Neural progenitor cell (in vitro differentiated cells): Measurements from ENCODE around the gene UBE2U. TPM values are rescaled to one million over a fixed set of nuclear protein-coding genes. Genes with fewer than 3 reads are reported as not detected.

Experiments used
- DNase-seq: peaks from one replicate; pipeline ENCODE4 v3.0.0-alpha.2; 2016; ENCODE audit warnings: low spot score
- H2AFZ ChIP-seq: fragments of 200-600 bp; sonication (generic); replicated peaks from 2 replicates; pipeline ENCODE4 v1.6.1; 2016; ENCODE audit warnings: antibody characterized with exemption
- H3F3A ChIP-seq: fragments of 200-600 bp; sonication (generic); 2 replicates; pipeline ENCODE4 v1.6.1; 2016; ENCODE audit warnings: antibody characterized with exemption, low read depth
- H3K27ac ChIP-seq: fragments of 200-600 bp; sonication (generic); 2 replicates; pipeline ENCODE4 v1.5.1; 2016; ENCODE audit warnings: mild to moderate bottlenecking
- H3K27me3 ChIP-seq: fragments of 200-600 bp; sonication (generic); 2 replicates; pipeline ENCODE4 v1.6.1; 2016; ENCODE audit warnings: mild to moderate bottlenecking, moderate library complexity
- H3K36me3 ChIP-seq: fragments of 200-600 bp; sonication (generic); 2 replicates; pipeline ENCODE4 v1.5.1; 2016
- H3K4me1 ChIP-seq: fragments of 200-600 bp; sonication (generic); 2 replicates; pipeline ENCODE4 v1.6.1; 2016; ENCODE audit warnings: mixed run types
- H3K4me2 ChIP-seq: fragments of 200-600 bp; sonication (generic); 2 replicates; pipeline ENCODE4 v1.6.1; 2016
- H3K4me3 ChIP-seq: fragments of 200-600 bp; sonication (generic); 2 replicates; pipeline ENCODE4 v1.5.1; 2016
- H3K79me2 ChIP-seq: fragments of 200-600 bp; sonication (generic); 2 replicates; pipeline ENCODE4 v1.6.1; 2016; ENCODE audit warnings: low read depth
- H3K9ac ChIP-seq: fragments of 200-600 bp; sonication (generic); 2 replicates; pipeline ENCODE4 v1.6.1; 2016
- H3K9me3 ChIP-seq: fragments of 200-600 bp; sonication (generic); 2 replicates; pipeline ENCODE4 v1.5.1; 2016; ENCODE audit warnings: low read depth
- H4K20me1 ChIP-seq: fragments of 200-600 bp; sonication (generic); 2 replicates; pipeline ENCODE4 v1.6.1; 2016; ENCODE audit warnings: low read depth
- H3K27ac Mint-ChIP-seq: 3 replicates; pipeline ENCODE4 v1.8.0; 2021; ENCODE audit warnings: mixed read lengths
- H3K27me3 Mint-ChIP-seq: 2 replicates; pipeline ENCODE4 v1.8.0; 2022; ENCODE audit warnings: low read depth, mild to moderate bottlenecking, inconsistent platforms, moderate library complexity, mixed read lengths; ENCODE audit not compliant: insufficient read depth
- H3K36me3 Mint-ChIP-seq: 3 replicates; pipeline ENCODE4 v1.8.0; 2021; ENCODE audit warnings: mixed read lengths
- H3K4me1 Mint-ChIP-seq: 3 replicates; pipeline ENCODE4 v1.8.0; 2021; ENCODE audit warnings: mixed read lengths
- H3K4me3 Mint-ChIP-seq: 3 replicates; pipeline ENCODE4 v1.8.0; 2021; ENCODE audit warnings: mild to moderate bottlenecking, moderate library complexity, mixed read lengths
- H3K9me3 Mint-ChIP-seq: 3 replicates; pipeline ENCODE4 v1.8.0; 2020; ENCODE audit warnings: mixed read lengths
- CTCF ChIP-seq: fragments of 200-600 bp; sonication (generic); IDR thresholded peaks from 2 replicates; pipeline ENCODE4 v1.5.1; 2017; ENCODE audit warnings: antibody characterized with exemption, mild to moderate bottlenecking
- EZH2 ChIP-seq: fragments of 200-600 bp; sonication (generic); IDR thresholded peaks from 2 replicates; pipeline ENCODE4 v1.6.1; 2017; ENCODE audit warnings: antibody characterized with exemption, mild to moderate bottlenecking, moderate library complexity
- EZH2phosphoT487 ChIP-seq: fragments of 200-600 bp; sonication (generic); IDR thresholded peaks from 2 replicates; pipeline ENCODE4 v1.6.1; 2017; ENCODE audit warnings: antibody characterized with exemption
- total RNA-seq: library from RNA; depleted of rRNA; stranded (reverse); fragments of >200 nt; gene quantifications from 2 replicates; pipeline ENCODE4 v1.2.3, GENCODE V29; 2015; ENCODE audit warnings: low replicate concordance

The UBE2U gene
- total RNA-seq, 1 donor from 2014 or later, result not detected

GRCh38 chr1:64309431-64309831, 106.0 kb downstream of the UBE2U start:
- Histone ChIP-seq H3F3A (no peaks in the 10 kb centered on the region), H3K9me3 (no peaks in the 10 kb centered on the region), H2AFZ (peak overlapping the region; percentile 63), H3K4me1 (no peaks in the 10 kb centered on the region), H3K9ac (no peak overlapping the region), H3K27ac (no peak overlapping the region), H3K79me2 (no peaks in the 10 kb centered on the region), H3K36me3 (no peaks in the 10 kb centered on the region), H3K4me2 (no peak overlapping the region), H3K27me3 (no peaks in the 10 kb centered on the region), H4K20me1 (no peaks in the 10 kb centered on the region), H3K4me3 (no peak overlapping the region)
- H3K36me3 Mint-ChIP-seq, result no peaks in the 10 kb centered on the region
- no peak overlapping the region for H3K27ac Mint-ChIP-seq
- peaks cover 5% of the 10 kb centered on the region for H3K4me1 Mint-ChIP-seq
- no peaks in the 10 kb centered on the region for H3K27me3 Mint-ChIP-seq
- no peak for TF ChIP-seq EZH2
- TF ChIP-seq EZH2phosphoT487, result no peak
- TF ChIP-seq CTCF, result no peak
- no peaks in the 10 kb centered on the region for H3K9me3 Mint-ChIP-seq
- H3K4me3 Mint-ChIP-seq, result no peak overlapping the region
- no peak for DNase-seq

GRCh38 chr1:64310760-64311159, 107.3 kb downstream of the UBE2U start:
- Histone ChIP-seq H4K20me1 (no peaks in the 10 kb centered on the region), H3K4me2 (no peak overlapping the region), H3K4me1 (no peaks in the 10 kb centered on the region), H3K27ac (no peak overlapping the region), H3K79me2 (no peaks in the 10 kb centered on the region), H3K9ac (no peak overlapping the region), H3F3A (no peaks in the 10 kb centered on the region), H3K4me3 (no peak overlapping the region), H2AFZ (no peak overlapping the region), H3K27me3 (no peaks in the 10 kb centered on the region), H3K36me3 (no peaks in the 10 kb centered on the region), H3K9me3 (no peaks in the 10 kb centered on the region)
- no peaks in the 10 kb centered on the region for H3K27me3 Mint-ChIP-seq
- no peaks in the 10 kb centered on the region for H3K9me3 Mint-ChIP-seq
- H3K4me3 Mint-ChIP-seq, result no peak overlapping the region
- DNase-seq, result no peak
- H3K4me1 Mint-ChIP-seq, result peaks cover 5% of the 10 kb centered on the region
- TF ChIP-seq CTCF (no peak), EZH2phosphoT487 (no peak), EZH2 (no peak)
- H3K27ac Mint-ChIP-seq, result no peak overlapping the region
- H3K36me3 Mint-ChIP-seq, result no peaks in the 10 kb centered on the region

- Mint-ChIP-seq H3K9me3 (no peaks in the 10 kb centered on the region), H3K4me3 (no peak overlapping the region), H3K36me3 (no peaks in the 10 kb centered on the region), H3K27ac (no peak overlapping the region), H3K27me3 (no peaks in the 10 kb centered on the region), H3K4me1 (peaks cover 5% of the 10 kb centered on the region)
- no peaks in the 10 kb centered on the region for H3K9me3 ChIP-seq
- H2AFZ ChIP-seq, result no peak overlapping the region
- no peaks in the 10 kb centered on the region for H3K4me1 ChIP-seq
- no peak overlapping the region for H3K4me3 ChIP-seq
- no peak for DNase-seq
- TF ChIP-seq CTCF (no peak), EZH2phosphoT487 (no peak), EZH2 (no peak)
- no peaks in the 10 kb centered on the region for H3K27me3 ChIP-seq
- no peaks in the 10 kb centered on the region for H3K36me3 ChIP-seq
- no peaks in the 10 kb centered on the region for H3K79me2 ChIP-seq
- no peaks in the 10 kb centered on the region for H3F3A ChIP-seq
- no peak overlapping the region for H3K9ac ChIP-seq
- H3K4me2 ChIP-seq, result no peak overlapping the region
- no peaks in the 10 kb centered on the region for H4K20me1 ChIP-seq
- H3K27ac ChIP-seq, result no peak overlapping the region
Measured at GRCh38 chr1:64312431-64312830, 109.0 kb downstream of the UBE2U start.

- Histone ChIP-seq H3K4me2 (no peak overlapping the region), H3K9me3 (no peaks in the 10 kb centered on the region)
- H3K36me3 Mint-ChIP-seq, result no peaks in the 10 kb centered on the region
Measured at GRCh38 chr1:64315402-64315801, 112.0 kb downstream of the UBE2U start.

More at GRCh38 chr1:64315402-64315801, 112.0 kb downstream of the UBE2U start:
- Histone ChIP-seq H4K20me1 (no peaks in the 10 kb centered on the region), H2AFZ (no peak overlapping the region), H3K27ac (no peak overlapping the region), H3K27me3 (no peaks in the 10 kb centered on the region), H3F3A (no peaks in the 10 kb centered on the region), H3K9ac (no peak overlapping the region), H3K4me3 (no peak overlapping the region), H3K79me2 (no peaks in the 10 kb centered on the region), H3K4me1 (no peaks in the 10 kb centered on the region), H3K36me3 (no peaks in the 10 kb centered on the region)
- no peak for DNase-seq
- H3K27me3 Mint-ChIP-seq, result no peaks in the 10 kb centered on the region
- H3K4me3 Mint-ChIP-seq, result no peak overlapping the region
- no peak for TF ChIP-seq EZH2
- TF ChIP-seq CTCF, result no peak
- no peak for TF ChIP-seq EZH2phosphoT487
- H3K9me3 Mint-ChIP-seq, result no peaks in the 10 kb centered on the region
- H3K27ac Mint-ChIP-seq, result no peak overlapping the region
- no peaks in the 10 kb centered on the region for H3K4me1 Mint-ChIP-seq
